Measurements from ENCODE around the gene IDS.
"Not testable (repeated sequence)": the region's sequence is repeated elsewhere in the genome, so short reads cannot be mapped to it uniquely, and the experiment has no call there.

IDS gene

DNA sequence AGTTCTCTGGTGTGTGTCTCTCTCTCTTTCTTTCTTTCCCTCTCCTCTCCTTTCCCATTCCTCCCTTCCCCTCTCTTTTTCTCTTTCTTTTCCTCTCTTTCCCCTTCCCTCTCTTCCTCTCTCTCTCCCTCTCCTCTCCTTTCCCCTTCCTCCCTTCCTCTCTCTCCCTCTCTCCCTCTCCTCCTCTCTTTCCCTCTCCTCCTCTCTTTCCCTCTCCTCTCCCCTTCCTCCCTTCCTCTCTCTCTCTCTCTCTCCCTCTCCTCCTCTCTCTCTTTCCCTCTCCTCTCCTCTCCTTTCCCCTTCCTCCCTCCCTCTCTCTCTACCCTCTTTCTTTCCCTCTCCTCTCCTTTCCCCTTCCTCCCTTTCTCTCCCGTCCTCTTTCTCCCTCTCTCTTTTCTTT is 23.3 kb upstream of the IDS start:
- Histone ChIP-seq H3K27me3 (ENCODE audit: insufficient read depth, poor library complexity, severe bottlenecking) (no peaks in the 10 kb centered on the region), H3K4me3 (replicated peaks; ENCODE audit: insufficient read depth, low read length) (no peak overlapping the region), H3K27ac (replicated peaks) (no peak overlapping the region)
- TF ChIP-seq SPI1 (IDR thresholded peaks at IDR 0.05; ENCODE audit: borderline replicate concordance, low read depth), result no peak
- TF ChIP-seq, protein P1, sequence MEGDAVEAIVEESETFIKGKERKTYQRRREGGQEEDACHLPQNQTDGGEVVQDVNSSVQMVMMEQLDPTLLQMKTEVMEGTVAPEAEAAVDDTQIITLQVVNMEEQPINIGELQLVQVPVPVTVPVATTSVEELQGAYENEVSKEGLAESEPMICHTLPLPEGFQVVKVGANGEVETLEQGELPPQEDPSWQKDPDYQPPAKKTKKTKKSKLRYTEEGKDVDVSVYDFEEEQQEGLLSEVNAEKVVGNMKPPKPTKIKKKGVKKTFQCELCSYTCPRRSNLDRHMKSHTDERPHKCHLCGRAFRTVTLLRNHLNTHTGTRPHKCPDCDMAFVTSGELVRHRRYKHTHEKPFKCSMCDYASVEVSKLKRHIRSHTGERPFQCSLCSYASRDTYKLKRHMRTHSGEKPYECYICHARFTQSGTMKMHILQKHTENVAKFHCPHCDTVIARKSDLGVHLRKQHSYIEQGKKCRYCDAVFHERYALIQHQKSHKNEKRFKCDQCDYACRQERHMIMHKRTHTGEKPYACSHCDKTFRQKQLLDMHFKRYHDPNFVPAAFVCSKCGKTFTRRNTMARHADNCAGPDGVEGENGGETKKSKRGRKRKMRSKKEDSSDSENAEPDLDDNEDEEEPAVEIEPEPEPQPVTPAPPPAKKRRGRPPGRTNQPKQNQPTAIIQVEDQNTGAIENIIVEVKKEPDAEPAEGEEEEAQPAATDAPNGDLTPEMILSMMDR (IDR thresholded peaks at IDR 0.05; ENCODE audit: insufficient read depth, low read length), result no peak
- no peak for TF ChIP-seq POLR2AphosphoS5 (IDR thresholded peaks at IDR 0.05; ENCODE audit: low read depth)
- TF ChIP-seq, protein P2, sequence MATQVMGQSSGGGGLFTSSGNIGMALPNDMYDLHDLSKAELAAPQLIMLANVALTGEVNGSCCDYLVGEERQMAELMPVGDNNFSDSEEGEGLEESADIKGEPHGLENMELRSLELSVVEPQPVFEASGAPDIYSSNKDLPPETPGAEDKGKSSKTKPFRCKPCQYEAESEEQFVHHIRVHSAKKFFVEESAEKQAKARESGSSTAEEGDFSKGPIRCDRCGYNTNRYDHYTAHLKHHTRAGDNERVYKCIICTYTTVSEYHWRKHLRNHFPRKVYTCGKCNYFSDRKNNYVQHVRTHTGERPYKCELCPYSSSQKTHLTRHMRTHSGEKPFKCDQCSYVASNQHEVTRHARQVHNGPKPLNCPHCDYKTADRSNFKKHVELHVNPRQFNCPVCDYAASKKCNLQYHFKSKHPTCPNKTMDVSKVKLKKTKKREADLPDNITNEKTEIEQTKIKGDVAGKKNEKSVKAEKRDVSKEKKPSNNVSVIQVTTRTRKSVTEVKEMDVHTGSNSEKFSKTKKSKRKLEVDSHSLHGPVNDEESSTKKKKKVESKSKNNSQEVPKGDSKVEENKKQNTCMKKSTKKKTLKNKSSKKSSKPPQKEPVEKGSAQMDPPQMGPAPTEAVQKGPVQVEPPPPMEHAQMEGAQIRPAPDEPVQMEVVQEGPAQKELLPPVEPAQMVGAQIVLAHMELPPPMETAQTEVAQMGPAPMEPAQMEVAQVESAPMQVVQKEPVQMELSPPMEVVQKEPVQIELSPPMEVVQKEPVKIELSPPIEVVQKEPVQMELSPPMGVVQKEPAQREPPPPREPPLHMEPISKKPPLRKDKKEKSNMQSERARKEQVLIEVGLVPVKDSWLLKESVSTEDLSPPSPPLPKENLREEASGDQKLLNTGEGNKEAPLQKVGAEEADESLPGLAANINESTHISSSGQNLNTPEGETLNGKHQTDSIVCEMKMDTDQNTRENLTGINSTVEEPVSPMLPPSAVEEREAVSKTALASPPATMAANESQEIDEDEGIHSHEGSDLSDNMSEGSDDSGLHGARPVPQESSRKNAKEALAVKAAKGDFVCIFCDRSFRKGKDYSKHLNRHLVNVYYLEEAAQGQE (IDR thresholded peaks at IDR 0.05; ENCODE audit: insufficient replicate concordance, low read depth), result no peak
- no peak for TF ChIP-seq GABPA (IDR thresholded peaks at IDR 0.05; ENCODE audit: low read depth)
- DNase-seq (ENCODE audit: low read depth in 1 of 2, low spot score in 1 of 2), result no peak

DNA sequence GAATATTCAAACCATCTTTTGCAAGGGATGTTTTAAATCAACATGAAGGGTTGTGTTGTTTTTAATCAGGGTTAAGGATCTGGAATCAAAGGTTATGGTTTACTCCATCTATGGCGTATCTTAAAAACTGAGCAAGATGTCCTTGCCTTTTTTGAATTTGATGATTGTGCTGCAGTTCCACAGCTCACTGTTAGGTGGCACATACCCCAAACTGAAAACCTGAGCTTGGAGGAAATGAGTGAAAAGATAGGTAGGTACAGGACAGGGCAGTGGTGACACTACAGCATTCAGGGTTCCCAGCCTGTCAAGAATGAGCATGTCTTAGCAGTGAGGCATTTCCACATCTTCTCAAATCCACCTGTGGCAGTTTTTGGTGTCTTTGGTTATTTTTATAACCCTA is 22.6 kb upstream of the IDS start:
- Histone ChIP-seq H3K4me3 (replicated peaks; ENCODE audit: insufficient read depth, low read length) (no peak overlapping the region), H3K27me3 (ENCODE audit: insufficient read depth, poor library complexity, severe bottlenecking) (no peaks in the 10 kb centered on the region), H3K27ac (replicated peaks) (no peak overlapping the region)
- TF ChIP-seq, protein P1 (IDR thresholded peaks at IDR 0.05; ENCODE audit: insufficient read depth, low read length), result peak; percentile 12
- no peak for TF ChIP-seq SPI1 (IDR thresholded peaks at IDR 0.05; ENCODE audit: borderline replicate concordance, low read depth)
- peak in 1 of 2 experiments; percentile 44 for DNase-seq (ENCODE audit: low read depth in 1 of 2, low spot score in 1 of 2)

DNA sequence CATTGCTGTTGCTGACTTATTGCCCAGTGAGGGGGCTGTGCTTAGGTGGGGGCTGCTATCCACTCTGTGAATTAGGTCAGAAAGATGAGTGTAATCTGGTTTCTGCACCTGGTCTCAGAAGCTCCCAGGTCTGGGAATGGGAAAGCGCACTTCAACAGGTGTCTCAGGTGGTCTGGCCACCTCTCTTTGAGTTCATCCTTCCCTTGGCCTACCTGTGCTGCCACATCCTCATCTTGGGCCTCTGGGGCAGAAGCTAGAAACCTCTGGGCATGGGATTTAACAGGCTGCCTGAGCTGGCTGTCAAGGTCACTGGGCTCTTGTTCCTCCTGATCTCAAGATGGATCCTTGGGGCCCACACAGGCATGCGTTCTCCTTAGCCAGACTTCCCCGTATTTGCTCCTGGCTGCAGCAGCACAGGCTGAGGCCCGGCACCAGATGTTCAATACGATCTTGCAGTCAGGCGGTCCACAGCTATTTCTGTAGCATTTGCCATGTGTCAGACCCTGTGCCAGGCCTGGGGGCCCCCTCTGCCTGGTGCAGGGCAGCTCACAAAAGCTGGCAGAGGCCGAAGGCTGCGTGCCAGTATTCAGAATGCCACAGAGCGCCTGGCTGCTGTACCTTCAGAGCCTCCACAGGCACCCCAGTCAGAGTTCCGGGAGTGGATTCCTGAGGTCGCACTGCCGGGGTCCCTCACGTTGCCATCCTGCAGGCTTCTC is 21.4 kb upstream of the IDS start:
- H3K4me3 ChIP-seq (replicated peaks; ENCODE audit: insufficient read depth, low read length); DNase-seq (ENCODE audit: low read depth in 1 of 2, low spot score in 1 of 2); H3K27me3 ChIP-seq (ENCODE audit: insufficient read depth, poor library complexity, severe bottlenecking): not testable (repeated sequence)
- peak overlapping the region; percentile 84 for H3K27ac ChIP-seq (replicated peaks)

DNA sequence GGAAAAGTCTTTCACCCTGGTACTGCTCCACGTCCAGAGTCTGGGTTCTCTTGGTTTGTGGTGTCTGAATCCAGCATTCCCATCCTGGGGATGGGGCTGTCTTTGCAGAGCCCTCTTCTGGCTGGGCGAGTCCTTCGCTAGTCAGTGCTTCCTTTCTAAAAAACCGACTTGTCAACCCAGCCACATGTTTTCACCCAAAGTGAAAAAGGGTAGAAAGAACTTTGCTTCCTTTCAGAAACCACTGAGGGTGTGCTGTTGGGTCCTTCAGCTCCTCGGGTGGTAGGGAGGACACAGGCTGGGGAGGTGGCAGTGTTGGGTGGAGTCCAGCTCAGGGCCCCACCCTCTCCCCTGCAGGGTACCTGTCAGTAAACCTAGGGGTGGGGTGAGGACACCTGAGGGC is 20.8 kb upstream of the IDS start:
- DNase-seq (ENCODE audit: low read depth in 1 of 2, low spot score in 1 of 2); H3K4me3 ChIP-seq (replicated peaks; ENCODE audit: insufficient read depth, low read length); H3K27me3 ChIP-seq (ENCODE audit: insufficient read depth, poor library complexity, severe bottlenecking): not testable (repeated sequence)
- H3K27ac ChIP-seq (replicated peaks), result peak overlapping the region; percentile 84

DNA sequence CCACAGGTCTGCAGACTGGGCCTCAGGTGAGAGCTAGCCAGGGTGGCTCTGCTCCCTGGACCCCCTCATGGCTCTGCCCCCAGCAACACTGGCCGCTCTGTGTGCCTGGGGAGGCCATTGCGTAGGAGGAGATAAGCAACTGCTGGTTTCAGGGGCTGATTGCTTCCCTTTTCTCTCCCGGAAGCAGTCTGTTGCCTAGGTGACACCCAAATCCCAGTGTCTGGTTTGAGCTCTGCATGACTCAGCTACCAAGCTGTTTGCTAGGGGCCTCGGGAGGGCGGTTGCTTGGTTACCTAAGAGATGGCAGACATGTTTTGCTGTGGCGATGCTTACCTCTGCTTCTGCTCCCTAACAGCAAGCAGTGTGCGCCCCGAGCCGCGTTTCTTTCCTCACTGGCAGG is 20.3 kb upstream of the IDS start:
- H3K27me3 ChIP-seq (ENCODE audit: insufficient read depth, poor library complexity, severe bottlenecking); H3K4me3 ChIP-seq (replicated peaks; ENCODE audit: insufficient read depth, low read length): not testable (repeated sequence)
- DNase-seq (ENCODE audit: low read depth in 1 of 2, low spot score in 1 of 2), result peak; percentile 47 to 87
- peak overlapping the region; percentile 88 for H3K27ac ChIP-seq (replicated peaks)

DNA sequence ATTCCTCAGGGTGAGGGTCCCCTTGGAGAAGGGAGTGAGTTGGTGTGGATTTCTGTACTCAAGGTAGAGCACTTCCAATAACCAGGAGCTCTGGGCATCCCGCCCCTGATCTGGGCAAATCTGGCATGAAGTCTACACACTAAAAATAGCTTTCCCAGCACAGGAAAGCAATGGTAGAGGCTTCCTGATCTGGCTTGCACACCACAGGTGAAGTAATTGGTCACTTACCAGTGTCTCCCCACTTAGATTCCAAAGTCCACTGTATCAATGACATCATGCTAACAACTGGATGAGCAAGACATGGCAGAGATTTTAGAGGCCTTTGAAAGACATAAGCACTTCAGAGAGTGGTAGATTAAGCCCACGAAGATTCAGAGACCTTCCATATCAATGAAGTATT is 17.8 kb upstream of the IDS start:
- no peak overlapping the region for H3K4me3 ChIP-seq (replicated peaks; ENCODE audit: insufficient read depth, low read length)
- TF ChIP-seq, protein P1 (IDR thresholded peaks at IDR 0.05; ENCODE audit: insufficient read depth, low read length), result no peak
- no peak for TF ChIP-seq POLR2AphosphoS5 (IDR thresholded peaks at IDR 0.05; ENCODE audit: low read depth)
- TF ChIP-seq GABPA (IDR thresholded peaks at IDR 0.05; ENCODE audit: low read depth), result no peak
- no peak for TF ChIP-seq SPI1 (IDR thresholded peaks at IDR 0.05; ENCODE audit: borderline replicate concordance, low read depth)
- TF ChIP-seq, protein P2 (IDR thresholded peaks at IDR 0.05; ENCODE audit: insufficient replicate concordance, low read depth), result no peak
- no peak overlapping the region for H3K27ac ChIP-seq (replicated peaks)
- no peaks in the 10 kb centered on the region for H3K27me3 ChIP-seq (ENCODE audit: insufficient read depth, poor library complexity, severe bottlenecking)
- no peak for DNase-seq (ENCODE audit: low read depth in 1 of 2, low spot score in 1 of 2)

Data from HL-60 (cell line).